Right cardiac atrium (tissue), 5 donors: ENCODE results near the gene COL23A1. TPM values are rescaled to one million over a fixed set of nuclear protein-coding genes. Genes with fewer than 3 reads are reported as not detected.
"Not testable (repeated sequence)": the region's sequence is repeated elsewhere in the genome, so short reads cannot be mapped to it uniquely, and the experiment has no call there.

Source experiments
- ATAC-seq, 2 donors: fragments of 200-7000 bp; cut with Tn5 transposase; one replicate each; pipeline versions ENCODE4 v1.8.0 to v1.9.1; 2020; ENCODE audit warnings: moderate library complexity in 2 of 2, mild to moderate bottlenecking in 1 of 2
- DNase-seq, 3 donors: peaks; one replicate each; pipeline ENCODE4 v3.0.0-alpha.2; 2020
- H3K27ac ChIP-seq: one replicate; pipeline ENCODE4 v1.5.1; 2013; ENCODE audit warnings: mild to moderate bottlenecking, low read length, control low read depth, moderate library complexity
- H3K27me3 ChIP-seq: one replicate; pipeline ENCODE4 v1.6.1; 2013; ENCODE audit not compliant: control insufficient read depth, insufficient read depth
- H3K4me1 ChIP-seq: one replicate; pipeline ENCODE4 v1.6.1; 2013; ENCODE audit warnings: low read length; ENCODE audit not compliant: control insufficient read depth, insufficient read depth
- H3K4me3 ChIP-seq: one replicate; pipeline ENCODE4 v1.5.1; 2013; ENCODE audit warnings: low read length, control low read depth
- H3K9me3 ChIP-seq: one replicate; pipeline ENCODE4 v1.6.1; 2013; ENCODE audit warnings: low read length; ENCODE audit not compliant: control insufficient read depth
- WGBS: extraction: QIAGEN DNeasy Blood & Tissue Kit; methylation state at CpG from one replicate; pipeline ENCODE4 v1.1.7; 2013; 5-methylcytosine and 5-hydroxymethylcytosine counted together
- intact Hi-C, 4 donors: fragments of 100-400 bp; cut with DNase I; formaldehyde crosslinking; loops; one replicate each; pipeline versions ENCODE4 v1.11.0 to v1.14.0; 2022 to 2023
- polyA plus RNA-seq: library from polyadenylated mRNA; stranded (reverse); fragments of 200-250 nt; gene quantifications from one replicate; pipeline ENCODE4 v1.2.3, GENCODE V29; 2013
- total RNA-seq, 4 donors: library from RNA; stranded (reverse); fragmentation: NEBNext Ultra II Directional; extraction: Animal tissue kit (Norgen Biotek cat#: 25700); gene quantifications; one replicate each; pipeline ENCODE4 v1.2.1, GENCODE V29; 2021
- donor health status: healthy with polysubstance abuse.
- donor health status: DM: no; HTN: yes; CAD: no.
- donor health status: DM: no; HTN: no; CAD: no.
- donor health status: DM: no; HTN: yes; CAD: no; lungs with severe emphysema.
- donor health status: DM: yes; HTN: yes; CAD: no.

The COL23A1 gene
- total and polyA plus RNA-seq, 5 donors, result 2.5 to 13.6 (median 6.3) TPM

DNA sequence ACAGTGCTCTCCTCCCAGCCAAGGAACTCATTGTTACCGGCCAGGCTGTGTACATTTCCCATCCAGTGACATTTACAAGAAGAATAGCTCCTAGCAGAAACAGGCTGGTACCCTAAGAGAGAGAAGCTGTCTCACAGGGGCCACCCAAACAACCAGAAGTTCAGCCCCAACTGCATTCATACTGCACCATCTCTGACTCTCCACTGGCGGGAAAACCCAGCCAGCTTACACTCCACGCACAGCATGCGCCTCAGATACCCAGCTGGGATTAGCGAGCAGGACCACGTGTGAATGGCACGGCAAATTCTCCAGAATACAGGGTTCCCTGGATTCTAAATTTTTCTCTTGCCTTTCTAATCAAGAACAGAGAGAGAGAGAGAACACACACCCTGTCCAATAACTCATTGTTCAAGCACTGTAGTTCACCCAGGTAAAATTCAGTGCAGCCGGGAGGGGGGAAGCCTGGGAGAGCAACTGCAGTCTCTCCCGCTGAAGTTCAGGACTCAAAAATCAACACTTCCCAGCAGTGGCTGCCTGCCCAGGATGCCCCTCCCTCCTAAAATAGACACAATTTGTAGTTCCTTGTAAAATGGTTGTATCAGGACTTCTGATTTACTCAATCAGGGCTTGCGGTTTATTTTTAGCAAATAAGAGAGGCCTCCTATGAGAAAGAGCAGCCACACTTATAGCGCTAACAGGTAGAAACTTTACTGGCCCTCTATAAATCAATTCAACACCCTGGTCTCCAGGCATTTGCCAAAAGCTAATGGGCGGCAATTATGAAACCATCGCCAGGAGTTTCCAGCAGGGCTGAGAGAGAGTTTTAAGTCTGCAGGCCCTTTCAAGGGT, 2.2 kb downstream of the COL23A1 start:
- WGBS, result 60% methylated on average over 13 of the region's 13 CpGs
- H3K27me3 ChIP-seq, result no peaks in the 10 kb centered on the region
- H3K27ac ChIP-seq, result no peak overlapping the region
- intact Hi-C loops, result loop anchor here in 2 of 4 donors (5.0 to 10.0 kb wide), 2 partner anchors 303 to 306 kb away; no protein-coding TSS in a partner anchor
- no peak overlapping the region for H3K4me3 ChIP-seq
- no peaks in the 10 kb centered on the region for H3K9me3 ChIP-seq
- no peak for ATAC-seq
- peaks cover 3% of the 10 kb centered on the region for H3K4me1 ChIP-seq
- no peak for DNase-seq

DNA sequence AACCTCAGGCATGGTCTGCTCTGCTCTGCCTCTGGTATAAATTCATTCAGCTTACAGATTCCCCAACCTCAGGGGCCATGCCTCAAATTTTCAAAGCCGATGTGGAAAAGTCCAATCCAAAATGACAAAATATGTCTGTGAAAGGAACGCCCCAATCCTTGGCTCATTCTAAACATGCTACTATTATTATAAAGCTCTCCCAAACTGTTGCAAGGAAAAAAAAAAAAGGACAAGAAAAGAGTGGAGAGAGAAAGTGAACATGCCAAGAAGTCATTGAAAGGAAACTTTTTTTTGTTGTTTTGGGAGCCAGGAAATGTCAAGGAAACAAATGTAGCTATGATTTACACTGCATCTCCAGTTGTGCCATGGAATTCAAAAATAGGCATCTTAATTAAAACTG, 3.8 kb downstream of the COL23A1 start:
- ATAC-seq, result no peak
- Histone ChIP-seq H3K27me3 (no peaks in the 10 kb centered on the region), H3K4me1 (peaks cover 3% of the 10 kb centered on the region), H3K27ac (no peak overlapping the region), H3K4me3 (no peak overlapping the region), H3K9me3 (no peaks in the 10 kb centered on the region)
- whole genome bisulfite sequencing, result 76% methylated on average over 2 of the region's 2 CpGs
- DNase-seq, result no peak
- intact Hi-C loops, result loop anchor here in 2 of 4 donors (5.0 to 10.0 kb wide), 2 partner anchors 302 to 304 kb away; no protein-coding TSS in a partner anchor

DNA sequence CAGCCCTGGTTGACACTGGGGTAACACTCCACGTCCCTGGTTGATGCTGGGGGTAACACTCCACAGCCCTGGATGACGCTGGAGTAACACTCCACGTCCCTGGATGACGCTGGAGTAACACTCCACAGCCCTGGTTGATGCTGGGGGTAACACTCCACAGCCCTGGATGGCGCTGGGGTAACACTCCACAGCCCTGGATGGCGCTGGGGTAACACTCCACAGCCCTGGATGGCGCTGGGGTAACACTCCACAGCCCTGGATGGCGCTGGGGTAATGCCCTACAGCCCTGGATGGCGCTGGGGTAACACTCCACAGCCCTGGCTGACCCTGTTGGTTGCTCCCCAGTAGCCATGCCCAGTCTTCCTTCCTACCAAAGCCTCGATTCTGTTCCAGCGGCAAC, 4.8 kb downstream of the COL23A1 start:
- DNase-seq (peak in 2 of 3 donors; percentile 67 to 81), ATAC-seq (peak; percentile 50 to 91)
- intact Hi-C loops, result loop anchor here in 2 of 4 donors (5.0 to 10.0 kb wide), 2 partner anchors 301 to 303 kb away; no protein-coding TSS in a partner anchor
- WGBS, result 92% methylated on average over 11 of the region's 11 CpGs
- not testable (repeated sequence) for H3K27ac ChIP-seq, H3K4me3 ChIP-seq, H3K27me3 ChIP-seq, H3K9me3 ChIP-seq, H3K4me1 ChIP-seq

DNA sequence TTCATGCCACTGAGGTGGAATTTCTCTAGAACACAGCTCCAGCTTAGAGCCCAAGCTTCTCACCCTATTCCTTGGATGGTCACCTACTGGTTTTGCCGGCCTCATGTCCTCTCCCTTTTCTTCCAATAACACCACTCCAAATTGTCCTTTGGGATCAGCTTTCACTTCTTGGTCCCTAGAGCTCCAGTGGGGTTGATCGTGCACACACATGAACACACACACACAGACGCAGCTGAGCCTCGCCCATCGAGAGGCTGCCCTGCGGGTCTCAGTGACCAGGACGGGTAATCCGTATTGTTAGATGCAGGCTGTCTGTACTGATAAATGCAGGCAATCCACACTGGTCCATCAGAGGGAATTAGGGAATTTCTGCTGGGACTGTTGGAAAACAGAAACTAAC, 6.9 kb downstream of the COL23A1 start:
- Histone ChIP-seq H3K9me3 (no peaks in the 10 kb centered on the region), H3K27me3 (no peaks in the 10 kb centered on the region), H3K4me1 (no peaks in the 10 kb centered on the region), H3K4me3 (no peak overlapping the region), H3K27ac (no peak overlapping the region)
- DNase-seq, result no peak
- intact Hi-C loops, result loop anchor here in 1 of 4 donors (10.0 kb wide), 1 partner anchor 298 kb away; no protein-coding TSS in a partner anchor
- ATAC-seq, result no peak
- 80% methylated on average over 8 of the region's 8 CpGs for WGBS

DNA sequence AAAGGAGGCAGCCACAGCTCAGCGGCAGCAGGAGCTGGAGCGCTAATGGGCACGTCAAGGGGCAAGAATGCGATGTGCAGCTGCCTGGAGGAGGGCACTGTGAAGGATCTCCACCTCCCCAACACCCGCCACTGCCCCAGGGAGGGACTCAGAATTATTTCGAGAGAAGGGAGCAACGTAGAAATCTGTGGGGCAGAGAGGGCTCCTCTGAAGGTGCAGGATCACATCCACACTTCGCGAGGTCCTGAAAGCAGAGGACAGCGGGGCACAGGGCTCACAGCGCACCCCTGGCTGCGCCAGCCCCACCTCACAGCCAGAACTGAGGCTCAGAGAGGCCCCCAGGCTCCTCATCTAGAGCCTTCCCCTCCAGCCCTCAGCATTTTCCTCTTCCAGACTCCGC, 7.9 kb downstream of the COL23A1 start:
- DNase-seq, result no peak
- Histone ChIP-seq H3K27ac (no peak overlapping the region), H3K27me3 (no peaks in the 10 kb centered on the region), H3K4me3 (no peak overlapping the region), H3K9me3 (no peaks in the 10 kb centered on the region), H3K4me1 (no peaks in the 10 kb centered on the region)
- intact Hi-C loops, result loop anchor here in 1 of 4 donors (10.0 kb wide), 1 partner anchor 297 kb away; no protein-coding TSS in a partner anchor
- 86% methylated on average over 13 of the region's 13 CpGs for WGBS
- no peak for ATAC-seq

DNA sequence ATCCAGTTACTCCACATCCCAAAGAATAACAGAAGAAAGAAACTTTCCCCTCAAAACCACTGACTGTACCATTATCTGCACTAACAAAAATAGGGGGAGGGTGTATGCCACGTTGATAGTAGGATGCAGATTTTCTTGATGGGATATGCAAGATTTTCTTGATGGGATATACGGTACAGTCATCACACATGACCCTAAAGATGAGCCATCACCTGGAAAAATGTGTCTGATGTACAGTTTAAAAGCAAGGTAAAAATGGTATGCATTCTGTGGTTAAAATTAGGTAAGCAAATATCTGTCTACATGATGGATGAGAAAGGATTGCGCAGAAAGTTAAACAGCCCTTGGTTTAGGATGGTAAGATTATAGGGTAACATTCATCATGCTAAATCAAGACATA, 8.6 kb downstream of the COL23A1 start:
- H3K9me3 ChIP-seq, result no peaks in the 10 kb centered on the region
- H3K4me1 ChIP-seq, result no peaks in the 10 kb centered on the region
- intact Hi-C loops, result loop anchor here in 1 of 4 donors (10.0 kb wide), 1 partner anchor 297 kb away; no protein-coding TSS in a partner anchor
- no peak overlapping the region for H3K27ac ChIP-seq
- ATAC-seq (no peak), DNase-seq (no peak)
- 75% methylated on average over 3 of the region's 3 CpGs for WGBS
- no peaks in the 10 kb centered on the region for H3K27me3 ChIP-seq
- H3K4me3 ChIP-seq, result no peak overlapping the region

DNA sequence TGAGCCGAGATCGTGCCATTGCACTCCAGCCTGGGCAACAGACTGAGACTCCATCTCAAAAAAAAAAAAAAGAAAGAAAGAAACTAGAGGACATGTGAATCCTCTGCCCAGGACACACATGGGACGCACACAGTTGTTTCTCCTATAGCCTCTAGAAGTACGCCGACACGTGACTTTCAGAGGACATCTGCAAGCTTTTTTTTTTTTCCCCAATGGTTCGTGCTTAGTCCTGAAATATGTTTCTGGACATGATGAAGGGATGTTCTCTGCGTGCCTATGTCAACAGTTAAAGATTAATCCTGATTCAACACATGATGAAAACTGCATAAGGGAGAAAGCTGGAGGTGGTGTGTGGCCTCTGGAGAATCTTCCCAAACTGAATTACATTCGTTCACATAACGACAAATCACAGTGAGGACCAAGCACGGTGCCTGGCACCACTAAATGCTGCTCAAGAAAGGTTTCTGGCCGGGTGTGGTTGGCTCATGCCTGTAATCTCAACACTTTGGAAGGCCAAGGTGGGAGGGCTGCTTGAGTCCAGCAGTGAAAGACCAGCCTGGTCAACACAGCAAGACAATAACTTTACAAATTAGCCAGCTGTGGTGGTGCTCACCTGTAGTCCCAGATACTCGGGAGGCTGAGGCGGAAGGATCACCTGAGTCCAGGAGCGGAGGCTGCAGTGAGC, 9.8 kb downstream of the COL23A1 start:
- H3K4me1 ChIP-seq, result no peaks in the 10 kb centered on the region
- DNase-seq (no peak), ATAC-seq (no peak)
- 85% methylated on average over 15 of the region's 15 CpGs for WGBS
- no peaks in the 10 kb centered on the region for H3K9me3 ChIP-seq
- H3K4me3 ChIP-seq, result no peak overlapping the region
- H3K27ac ChIP-seq, result no peak overlapping the region
- intact Hi-C loops, result loop anchor here in 1 of 4 donors (10.0 kb wide), 1 partner anchor 296 kb away; no protein-coding TSS in a partner anchor
- no peaks in the 10 kb centered on the region for H3K27me3 ChIP-seq

DNA sequence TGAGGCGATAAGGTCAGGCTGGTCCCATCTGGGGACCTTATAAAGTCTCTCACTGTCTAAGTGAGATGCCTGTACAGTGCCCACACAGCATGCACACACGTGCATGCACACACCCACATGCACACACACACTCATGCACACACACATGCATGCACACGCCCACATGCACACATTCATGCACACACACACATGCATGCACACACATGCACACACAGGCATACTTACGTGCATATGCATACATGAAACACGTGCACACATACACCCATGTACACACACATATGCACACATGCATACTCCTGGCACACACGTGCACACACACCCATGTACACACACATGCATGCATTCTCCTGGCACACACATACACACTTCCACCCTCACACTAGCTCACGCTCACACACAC, 12.2 kb downstream of the COL23A1 start:
- no peak overlapping the region for H3K4me3 ChIP-seq
- intact Hi-C loops, result no loop called here
- no peaks in the 10 kb centered on the region for H3K4me1 ChIP-seq
- no peaks in the 10 kb centered on the region for H3K9me3 ChIP-seq
- H3K27ac ChIP-seq, result no peak overlapping the region
- no peak for DNase-seq
- WGBS, result 83% methylated on average over 7 of the region's 7 CpGs
- no peaks in the 10 kb centered on the region for H3K27me3 ChIP-seq
- no peak for ATAC-seq

DNA sequence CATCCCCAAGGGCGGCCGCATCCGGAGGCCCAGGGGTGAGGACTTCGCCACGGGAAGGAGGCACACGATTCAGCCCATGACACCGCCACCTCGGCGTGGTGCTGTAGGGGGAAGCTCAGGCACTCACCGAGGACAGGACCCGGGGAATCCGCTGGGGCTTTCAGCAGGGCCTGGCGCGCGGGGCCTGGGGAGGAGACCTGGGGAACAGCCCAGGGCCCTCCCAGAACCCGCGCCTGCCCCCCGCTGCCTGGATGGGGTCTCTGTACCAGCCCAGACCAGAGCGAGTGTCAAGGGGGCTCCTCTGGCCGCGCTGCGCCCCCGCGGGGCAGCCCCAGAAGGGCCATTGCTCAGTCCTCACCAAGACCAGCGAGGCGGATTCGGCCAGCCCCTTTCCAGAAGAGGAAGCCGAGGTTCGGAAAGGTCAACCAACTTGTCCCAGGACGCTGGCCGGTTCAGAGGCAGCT, 12.8 kb downstream of the COL23A1 start:
- intact Hi-C loops, result no loop called here
- Histone ChIP-seq H3K4me1 (no peaks in the 10 kb centered on the region), H3K27ac (no peak overlapping the region), H3K4me3 (no peak overlapping the region), H3K9me3 (no peaks in the 10 kb centered on the region), H3K27me3 (no peaks in the 10 kb centered on the region)
- peak; percentile 17 to 78 for ATAC-seq
- peak in 2 of 3 donors; percentile 55 to 56 for DNase-seq
- 39% methylated on average over 31 of the region's 31 CpGs for WGBS

DNA sequence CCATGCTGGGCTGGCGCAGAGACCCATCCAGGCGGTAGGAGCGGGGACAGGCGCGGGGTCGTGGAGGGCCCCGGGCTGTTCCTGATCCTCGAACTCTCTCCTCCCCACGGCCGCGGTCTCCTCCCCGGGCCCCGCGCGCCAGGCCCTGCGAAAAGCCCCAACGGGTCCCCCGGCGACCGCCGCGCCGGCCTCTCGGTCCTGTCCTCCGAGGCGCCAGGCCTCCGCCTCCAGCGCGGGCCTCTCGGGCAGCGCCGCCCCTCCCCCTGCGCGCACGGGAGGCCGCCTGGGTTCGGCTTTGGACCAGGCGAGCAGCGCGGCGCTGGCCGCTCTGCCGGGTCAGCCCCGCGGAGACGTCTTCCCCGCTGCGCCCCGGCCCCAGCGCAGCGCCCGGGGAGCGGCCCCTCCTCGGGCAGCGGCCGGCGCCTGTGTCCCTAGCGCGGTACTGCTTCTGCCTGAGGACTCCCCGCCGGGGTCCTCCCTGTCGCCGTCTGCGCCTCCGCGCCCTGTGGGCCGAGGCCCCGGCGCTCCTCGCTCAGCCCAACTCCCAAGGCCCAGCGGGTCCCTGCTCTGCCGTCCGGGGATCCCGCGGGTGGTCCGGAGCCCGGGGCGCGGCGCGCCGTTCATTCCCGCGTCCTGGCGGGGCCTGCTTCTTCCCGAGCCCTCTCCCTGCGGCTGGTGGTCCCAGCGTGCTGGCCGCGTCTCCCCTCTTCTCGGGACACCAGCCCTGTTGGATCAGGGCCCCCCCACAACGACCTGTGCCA, 13.4 kb downstream of the COL23A1 start:
- Histone ChIP-seq H3K27ac (no peak overlapping the region), H3K27me3 (no peaks in the 10 kb centered on the region), H3K4me1 (no peaks in the 10 kb centered on the region), H3K9me3 (no peaks in the 10 kb centered on the region), H3K4me3 (peak overlapping the region; percentile 4)
- peak; percentile 63 to 69 for ATAC-seq
- intact Hi-C loops, result no loop called here
- peak; percentile 19 to 65 (median 64) for DNase-seq
- 5% methylated on average over 92 of the region's 92 CpGs for WGBS
